PC-9 (cell line): ENCODE measurements around the gene PILRA. TPM values are rescaled to one million over a fixed set of nuclear protein-coding genes. Genes with fewer than 3 reads are reported as not detected.

ENCODE experiments used
- BruUV-seq: library from RNA; stranded (reverse); fragments of 400-500 nt; replicated peaks from 2 replicates; lab custom pipeline; 2021; lab: Mats Ljungman, UMichigan
- CTCF ChIA-PET: fragments of 300-600 bp; sonication (Branson Sonifier 250); formaldehyde crosslinking; loops from one replicate; lab custom pipeline; 2022; ENCODE audit warnings: antibody characterized with exemption; lab: Charles Lee
- POLR2A ChIA-PET: fragments of 300-600 bp; sonication (Branson Sonifier 250); formaldehyde crosslinking; loops from one replicate; lab custom pipeline; 2022; ENCODE audit warnings: antibody characterized with exemption; ENCODE audit not compliant: unreplicated experiment; lab: Charles Lee
- DNase-seq, 2 experiments: peaks; one replicate each; pipeline versions ENCODE4 v3.0.0 to v3.0.0-alpha.2; 2015 to 2022; ENCODE audit warnings: mixed read lengths in 1 of 2
- H2AFZ ChIP-seq: fragments of 200-600 bp; sonication (generic); 2 replicates; pipeline ENCODE4 v1.8.1; 2017; ENCODE audit warnings: antibody characterized with exemption
- H3F3A ChIP-seq: fragments of 200-600 bp; sonication (generic); 2 replicates; pipeline ENCODE4 v1.8.1; 2017; ENCODE audit warnings: antibody characterized with exemption, mild to moderate bottlenecking, low read depth; ENCODE audit not compliant: insufficient read depth
- H3K27ac ChIP-seq: fragments of 200-600 bp; sonication (generic); 2 replicates; pipeline ENCODE4 v1.6.1; 2016; ENCODE audit warnings: mixed run types
- H3K27me3 ChIP-seq: fragments of 200-600 bp; sonication (generic); 2 replicates; pipeline ENCODE4 v1.6.1; 2016; ENCODE audit warnings: low read depth, mixed run types; ENCODE audit not compliant: insufficient read depth
- H3K36me3 ChIP-seq: fragments of 200-600 bp; sonication (generic); 2 replicates; pipeline ENCODE4 v1.6.1; 2016; ENCODE audit warnings: low read depth, mixed run types
- H3K4me1 ChIP-seq: fragments of 200-600 bp; sonication (generic); replicated peaks from 2 replicates; pipeline ENCODE4 v1.6.1; 2016; ENCODE audit warnings: mixed run types; ENCODE audit not compliant: insufficient read depth
- H3K4me2 ChIP-seq: fragments of 200-600 bp; sonication (generic); 2 replicates; pipeline ENCODE4 v1.6.1; 2017; ENCODE audit warnings: mixed run types
- H3K4me3 ChIP-seq: fragments of 200-600 bp; sonication (generic); 2 replicates; pipeline ENCODE4 v1.6.1; 2016; ENCODE audit warnings: mixed run types
- H3K79me2 ChIP-seq: fragments of 200-600 bp; sonication (generic); 2 replicates; pipeline ENCODE4 v1.6.1; 2017; ENCODE audit warnings: low read depth, mixed run types
- H3K9me2 ChIP-seq: fragments of 200-600 bp; sonication (generic); 2 replicates; pipeline ENCODE4 v1.8.1; 2017; ENCODE audit warnings: mild to moderate bottlenecking; ENCODE audit not compliant: insufficient read depth
- H3K9me3 ChIP-seq: fragments of 200-600 bp; sonication (generic); 2 replicates; pipeline ENCODE4 v1.8.1; 2016; ENCODE audit warnings: low read depth; ENCODE audit not compliant: insufficient read depth
- H4K20me1 ChIP-seq: fragments of 200-600 bp; sonication (generic); 2 replicates; pipeline ENCODE4 v1.8.1; 2017; ENCODE audit not compliant: insufficient read depth
- CTCF ChIP-seq: fragments of 200-600 bp; sonication (generic); conservative IDR thresholded peaks from 2 replicates; pipeline ENCODE4 v1.6.1; 2017; ENCODE audit warnings: mixed run types, antibody characterized with exemption, mild to moderate bottlenecking, moderate library complexity
- EZH2 ChIP-seq: fragments of 200-600 bp; sonication (generic); IDR thresholded peaks from 2 replicates; pipeline ENCODE4 v1.8.0; 2017; ENCODE audit warnings: antibody characterized with exemption, low read depth
- intact Hi-C: fragments of 100-400 bp; cut with micrococcal nuclease; formaldehyde crosslinking; loops from one replicate; pipeline ENCODE4 v1.10.0; 2022; ENCODE audit not compliant: unreplicated experiment
- total RNA-seq: library from RNA; stranded (reverse); gene quantifications from 2 replicates; pipeline ENCODE4 v1.2.3, GENCODE V29; 2021

Gene PILRA
- total RNA-seq, 1 experiment from 2014 or later: 2.8 TPM

- H3K9me3 ChIP-seq: no peaks in the 10 kb centered on the region
- BruUV-seq: no TSS peak
- H3K9me2 ChIP-seq: no peaks in the 10 kb centered on the region
- H3F3A ChIP-seq: 0 out of 2 replicates have a peak, but pooled peaks cover 6% of the 10 kb centered on the region
- H3K4me2 ChIP-seq: no peak overlapping the region
- no peaks in the 10 kb centered on the region for H3K79me2 ChIP-seq
- no peak for DNase-seq
- H3K36me3 ChIP-seq: no peaks in the 10 kb centered on the region
- ChIA-PET CTCF (interaction anchor here (0.7 kb wide), 1 partner anchor 32 kb away, joined by 5 read pairs; no protein-coding TSS in a partner anchor), POLR2A (no interaction called here)
- H3K4me1 ChIP-seq: no peaks in the 10 kb centered on the region
- no peaks in the 10 kb centered on the region for H3K27me3 ChIP-seq
- no peak for TF ChIP-seq EZH2
- no peak for TF ChIP-seq CTCF
- intact Hi-C loops: no loop called here
- no peaks in the 10 kb centered on the region for H4K20me1 ChIP-seq
- no peak overlapping the region for H3K27ac ChIP-seq
- H3K4me3 ChIP-seq: no peak overlapping the region
- H2AFZ ChIP-seq: no peak overlapping the region
These were observed 42.2 kb downstream of the PILRA start for GRCh38 chr7:100415448-100415847.

DNA sequence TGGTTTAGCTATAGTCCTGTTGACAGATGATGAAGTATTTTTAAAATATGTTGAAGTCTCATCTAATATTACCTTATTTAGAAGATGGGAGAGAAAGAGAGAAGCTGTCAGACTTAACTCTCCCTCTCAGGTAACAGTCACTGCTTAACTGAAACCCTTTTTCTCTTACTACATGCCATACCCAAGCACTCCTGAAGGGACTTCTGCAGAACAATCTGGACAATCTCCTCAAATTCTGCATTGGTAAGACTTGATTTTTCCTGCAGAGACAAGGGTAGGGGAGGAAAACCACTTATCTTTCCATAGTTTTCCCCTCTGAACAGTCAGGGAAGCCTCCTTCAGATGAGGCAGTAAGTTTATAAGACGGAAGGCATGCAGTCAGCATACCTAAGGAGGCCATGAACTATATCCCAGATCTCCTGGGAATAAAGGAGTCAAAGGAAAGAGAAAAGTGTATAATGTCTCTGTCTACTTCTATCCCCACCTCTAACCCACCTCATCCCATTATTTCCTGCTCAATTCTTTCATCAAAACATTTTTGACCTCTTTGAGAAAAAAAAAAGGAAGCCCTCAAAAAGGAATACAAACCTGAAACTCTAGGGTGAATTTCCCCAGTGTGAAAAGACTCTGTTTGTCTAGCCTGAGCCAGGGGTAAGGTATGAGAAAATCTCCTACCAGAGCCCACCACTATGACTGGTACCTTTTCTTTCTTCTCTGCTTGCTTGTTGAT is 45.8 kb downstream of the PILRA start:
- H3F3A ChIP-seq: 0 out of 2 replicates have a peak, but pooled peaks cover 6% of the 10 kb centered on the region
- H3K9me2 ChIP-seq: no peaks in the 10 kb centered on the region
- no peak overlapping the region for H3K4me2 ChIP-seq
- no peaks in the 10 kb centered on the region for H3K79me2 ChIP-seq
- H3K4me1 ChIP-seq: no peaks in the 10 kb centered on the region
- no peak for DNase-seq
- CTCF ChIA-PET: no interaction called here
- H3K4me3 ChIP-seq: no peak overlapping the region
- BruUV-seq: no TSS peak
- no peaks in the 10 kb centered on the region for H3K36me3 ChIP-seq
- TF ChIP-seq EZH2: no peak
- no peak for TF ChIP-seq CTCF
- H3K27ac ChIP-seq: no peak overlapping the region
- POLR2A ChIA-PET: no interaction called here
- no peaks in the 10 kb centered on the region for H4K20me1 ChIP-seq
- intact Hi-C loops: no loop called here
- H3K9me3 ChIP-seq: no peaks in the 10 kb centered on the region
- no peak overlapping the region for H2AFZ ChIP-seq
- no peaks in the 10 kb centered on the region for H3K27me3 ChIP-seq

GRCh38 chr7:100419660-100420226 is 46.5 kb downstream of the PILRA start:
- Histone ChIP-seq H3K4me3 (no peak overlapping the region), H4K20me1 (no peaks in the 10 kb centered on the region), H3F3A (0 out of 2 replicates have a peak, but pooled peaks cover 6% of the 10 kb centered on the region), H3K27ac (no peak overlapping the region), H3K36me3 (no peaks in the 10 kb centered on the region), H2AFZ (no peak overlapping the region), H3K9me2 (no peaks in the 10 kb centered on the region), H3K9me3 (no peaks in the 10 kb centered on the region), H3K4me2 (no peak overlapping the region), H3K4me1 (no peaks in the 10 kb centered on the region), H3K79me2 (no peaks in the 10 kb centered on the region), H3K27me3 (no peaks in the 10 kb centered on the region)
- ChIA-PET CTCF (no interaction called here), POLR2A (interaction anchor here (0.7 kb wide), 1 partner anchor 48 kb away, joined by 4 read pairs; no protein-coding TSS in a partner anchor)
- no peak for DNase-seq
- no peak for TF ChIP-seq CTCF
- no peak for TF ChIP-seq EZH2
- intact Hi-C loops: no loop called here
- no TSS peak for BruUV-seq
